K562 (cell line): ENCODE results near the gene CHAMP1. TPM values are rescaled to one million over a fixed set of nuclear protein-coding genes. Genes with fewer than 3 reads are reported as not detected.

Source experiments
- FOXO4 ChIP-seq: fragments of 450-650 bp; formaldehyde crosslinking; IDR thresholded peaks from 2 replicates; pipeline ENCODE4 v1.4.0; 2020; ENCODE audit warnings: mild to moderate bottlenecking, moderate library complexity
- HDAC2 ChIP-seq: fragments of 450-650 bp; IDR thresholded peaks from 2 replicates; pipeline ENCODE4 v1.6.1; 2016; ENCODE audit warnings: mild to moderate bottlenecking
- MEIS2 ChIP-seq: fragments of 450-650 bp; IDR thresholded peaks from 2 replicates; pipeline ENCODE4 v1.6.1; 2014; ENCODE audit warnings: mild to moderate bottlenecking; ENCODE audit not compliant: partially characterized antibody
- NFRKB ChIP-seq: fragments of 450-650 bp; IDR thresholded peaks from 2 replicates; pipeline ENCODE4 v1.6.1; 2016; ENCODE audit warnings: low read depth
- NR2C1 ChIP-seq, 2 experiments: fragments of 450-650 bp; IDR thresholded peaks; 2 replicates each; pipeline ENCODE4 v1.6.1; 2017; ENCODE audit warnings: mild to moderate bottlenecking in 2 of 2, antibody characterized with exemption in 1 of 2, inconsistent platforms in 1 of 2, missing compliant biosample characterization in 1 of 2, missing genetic modification characterization in 1 of 2
- PRDM10 ChIP-seq: fragments of 450-650 bp; IDR thresholded peaks from 2 replicates; pipeline ENCODE4 v1.6.1; 2018; ENCODE audit not compliant: partially characterized antibody
- polyA plus RNA-seq, 8 experiments: library from polyadenylated mRNA; depleted of rRNA in 4 of 8; stranded (reverse) in 5 of 8; unstranded in 3 of 8; fragments of >200 nt; fragmentation: Nextera tagmentation in 2 of 8; fragmentation: Illumina TruSeq in 1 of 8; extraction: Ambion mirVana in 2 of 8; extraction: Trizol in 1 of 8; gene quantifications; 2 replicates each; pipeline versions ENCODE4 v1.2.1 to v1.2.3, GENCODE V29; 2011 to 2014; ENCODE audit warnings: inconsistent platforms in 1 of 8, missing spikeins in 1 of 8
- total RNA-seq, 7 experiments: library from RNA; depleted of rRNA in 6 of 7; stranded (reverse); fragments of >200 nt in 6 of 7; fragmentation: Illumina TruSeq in 2 of 7; extraction: Trizol in 2 of 7; gene quantifications; 2 replicates each; pipeline versions ENCODE4 v1.2.1 to v1.2.3, GENCODE V29; 2011 to 2021; ENCODE audit warnings: low replicate concordance in 1 of 7

The CHAMP1 gene
- total and polyA plus RNA-seq, 9 of the 15 experiments (the other 6 are each of a cell fraction or from before 2014, with no cell fraction given), result 0.70 to 40.6 (median 15.3) TPM

GRCh38 chr13:114313061-114313860 lies 1.0 kb upstream of the CHAMP1 start (continued):
- TF ChIP-seq PRDM10, result peak; percentile 99
- 0 out of 2 replicates have a peak, but pooled peaks have one; percentile 19 for TF ChIP-seq HDAC2
- peak; percentile 65 for TF ChIP-seq MEIS2
- no peak for TF ChIP-seq NR2C1 (IDR thresholded peaks at IDR 0.05)
- no peak for TF ChIP-seq NR2C1 (tag; IDR thresholded peaks at IDR 0.05)
- TF ChIP-seq NFRKB, result peak; percentile 89
- TF ChIP-seq FOXO4 (CRISPR knock-in tag), result no peak
